NCI-H774 (cell line): ENCODE measurements around the gene PPP4R3B.
"Not testable (repeated sequence)": the region's sequence is repeated elsewhere in the genome, so short reads cannot be mapped to it uniquely, and the experiment has no call there.

Source experiments
- DNase-seq: peaks from one replicate; lab custom pipeline; 2025; lab: John Stamatoyannopoulos, UW

PPP4R3B gene

GRCh38 chr2:55595536-55595935 is 21.9 kb downstream of the PPP4R3B start:
- no peak for DNase-seq

GRCh38 chr2:55592130-55592529 is 25.3 kb downstream of the PPP4R3B start:
- DNase-seq = no peak

- no peak for DNase-seq
Measured at GRCh38 chr2:55590810-55591440, 26.5 kb downstream of the PPP4R3B start.

DNA sequence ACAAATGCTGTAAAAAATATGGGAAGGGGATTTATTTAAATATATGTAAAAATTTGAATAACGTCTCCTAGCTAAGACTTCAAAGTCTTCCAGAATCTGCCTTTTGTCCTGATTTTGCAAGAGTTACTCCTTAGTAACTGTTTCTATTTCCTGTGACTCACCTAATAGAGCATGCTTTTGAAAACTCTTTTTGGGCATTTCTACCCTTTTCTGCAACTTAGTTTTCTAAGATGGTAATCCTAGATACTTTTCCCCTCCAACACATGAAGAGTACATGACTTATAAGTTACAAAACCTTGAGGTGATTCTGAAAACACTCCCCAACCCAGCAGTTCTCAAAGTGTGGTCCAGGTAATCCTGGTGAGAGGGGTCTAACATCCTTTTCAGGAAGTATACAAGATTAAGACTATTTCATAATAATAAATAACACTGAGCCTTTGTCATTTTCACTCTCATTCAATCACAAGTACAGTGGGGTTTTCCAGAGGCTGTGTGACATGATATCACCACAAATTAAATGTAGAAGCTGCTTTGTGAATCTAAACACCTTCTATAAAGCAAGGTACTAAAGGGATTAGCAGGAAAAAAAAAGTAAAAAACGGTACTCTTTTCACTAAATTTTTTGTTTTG is 31.9 kb downstream of the PPP4R3B start:
- no peak for DNase-seq

DNA sequence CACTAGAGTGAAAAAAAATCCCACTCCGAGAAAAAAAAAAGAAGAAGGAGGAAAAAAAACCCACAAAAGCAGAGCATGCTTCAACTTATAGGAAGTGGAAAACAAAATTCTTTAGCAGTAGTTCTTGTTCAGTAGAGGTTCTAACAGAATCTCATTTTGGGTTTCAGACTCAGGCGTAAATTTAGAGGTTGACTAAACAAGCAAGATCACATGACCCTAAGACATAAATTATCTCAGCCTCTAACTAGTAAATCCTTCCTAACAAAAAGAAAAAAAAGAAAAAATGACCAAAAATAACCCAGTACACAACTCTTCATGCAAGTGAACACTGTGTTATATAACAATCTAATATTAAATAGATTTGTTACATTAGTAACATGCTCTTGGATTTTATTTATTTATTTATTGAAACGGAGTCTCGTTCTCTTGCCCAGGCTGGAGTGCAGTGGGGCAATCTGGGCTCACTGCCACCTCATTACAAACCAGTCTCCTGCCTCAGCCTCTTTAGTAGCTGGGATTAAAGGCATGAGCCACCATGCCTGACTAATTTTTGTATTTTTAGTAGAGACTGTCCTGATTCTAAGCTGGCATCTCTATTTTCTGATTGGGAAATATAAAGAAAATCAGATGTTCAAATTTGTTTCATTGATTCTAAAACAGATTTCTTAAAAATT is 35.4 kb downstream of the PPP4R3B start:
- DNase-seq = no peak

DNA sequence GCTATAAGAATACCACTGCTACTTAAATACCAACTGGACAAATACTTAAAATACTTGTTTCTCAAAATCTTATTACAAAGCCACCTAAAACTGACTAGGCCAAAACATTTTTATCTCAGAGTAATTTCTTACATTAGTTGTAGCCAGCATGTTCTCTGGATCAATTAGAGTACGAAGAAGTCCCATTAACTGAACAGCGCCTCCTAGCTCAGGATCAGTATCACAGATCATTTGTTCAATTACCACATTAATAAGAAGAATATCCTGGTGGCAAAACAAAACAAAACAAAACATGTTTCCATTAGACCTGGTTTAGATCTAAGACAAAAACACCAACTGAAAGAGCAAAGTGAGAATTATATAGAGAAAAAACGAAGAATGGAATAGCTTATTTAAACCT is 36.0 kb downstream of the PPP4R3B start:
- no peak for DNase-seq

DNA sequence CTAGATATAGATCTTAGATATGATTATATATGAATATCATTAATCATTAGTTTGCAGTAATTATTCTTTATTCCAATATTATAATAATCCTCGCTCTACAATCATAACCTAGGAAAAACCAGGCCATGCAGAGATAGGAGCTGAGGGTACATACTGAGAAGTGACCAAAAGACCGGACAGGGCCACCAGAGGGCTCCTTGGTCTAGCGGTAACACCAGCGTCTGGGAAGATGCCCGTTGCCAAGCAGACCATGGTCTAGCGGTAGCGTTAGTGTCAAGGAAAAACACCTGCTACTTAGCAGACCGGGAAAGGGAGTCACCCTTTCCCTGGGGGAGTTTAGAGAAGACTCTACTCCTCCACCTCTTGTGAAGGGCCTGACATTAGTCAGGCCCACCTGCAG is 48.4 kb downstream of the PPP4R3B start:
- not testable (repeated sequence) for DNase-seq

DNA sequence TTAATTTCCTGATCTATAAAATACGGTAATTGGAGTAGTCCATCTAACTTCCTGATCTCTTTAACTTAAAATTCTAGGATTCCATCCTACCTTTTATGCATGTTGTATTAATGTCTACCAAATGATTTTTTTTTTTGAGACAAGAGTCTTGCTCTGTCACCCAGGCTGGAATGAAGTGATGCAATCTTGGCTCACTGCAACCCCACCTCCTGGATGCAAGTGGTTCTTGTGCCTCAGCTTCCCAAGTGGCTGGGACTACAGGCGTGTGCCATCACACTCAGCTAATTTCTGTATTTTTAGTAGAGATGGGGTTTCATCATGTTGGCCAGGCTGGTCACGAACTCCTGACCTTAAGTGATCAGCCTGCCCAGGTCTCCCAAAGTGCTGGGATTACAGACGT is 50.1 kb downstream of the PPP4R3B start:
- no peak for DNase-seq

- no peak for DNase-seq
Measured at GRCh38 chr2:55565613-55566012, 51.8 kb downstream of the PPP4R3B start.

DNA sequence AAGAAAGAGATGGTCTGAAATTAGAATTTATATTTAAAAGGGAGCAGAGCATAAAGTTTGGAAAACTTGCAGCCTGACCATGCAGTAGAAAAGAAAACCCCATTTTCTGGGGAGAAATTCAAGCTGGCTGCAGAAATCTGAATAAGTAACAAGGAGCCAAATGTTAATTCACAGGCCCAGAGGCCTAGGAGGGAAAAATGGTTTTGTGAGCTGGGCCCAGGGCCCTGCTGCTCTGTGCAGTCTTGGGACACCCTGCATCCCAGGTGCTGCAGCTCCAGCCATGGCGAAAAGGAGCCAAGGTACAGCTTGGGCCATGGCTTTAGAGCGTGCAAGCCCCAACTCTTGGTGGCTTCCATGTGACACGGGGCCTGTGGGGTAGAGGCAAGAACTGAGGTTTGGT is 56.6 kb downstream of the PPP4R3B start:
- no peak for DNase-seq

- DNase-seq = no peak
Measured at GRCh38 chr2:55556809-55557208, 60.6 kb downstream of the PPP4R3B start.

DNA sequence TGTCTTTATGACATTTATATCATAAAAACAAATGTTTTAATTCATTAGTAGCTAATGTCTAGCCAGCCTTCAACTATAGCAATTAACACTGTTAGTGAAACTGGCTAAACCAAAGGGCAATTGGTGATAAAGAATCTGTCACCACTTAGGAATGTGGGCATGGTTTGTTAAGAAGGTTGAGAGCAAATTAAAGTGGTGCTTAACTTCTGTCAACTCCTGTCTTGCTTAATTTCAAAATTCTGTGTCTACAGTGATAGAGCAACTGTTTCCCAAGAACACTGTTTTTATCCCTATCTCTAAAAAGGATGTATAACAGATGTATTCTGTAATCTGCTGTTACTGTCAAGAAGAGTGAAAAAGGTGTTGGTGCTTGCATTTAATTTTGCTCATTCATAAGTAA is 61.4 kb downstream of the PPP4R3B start:
- no peak for DNase-seq

- no peak for DNase-seq
Measured at GRCh38 chr2:55553321-55553720, 64.1 kb downstream of the PPP4R3B start.

DNA sequence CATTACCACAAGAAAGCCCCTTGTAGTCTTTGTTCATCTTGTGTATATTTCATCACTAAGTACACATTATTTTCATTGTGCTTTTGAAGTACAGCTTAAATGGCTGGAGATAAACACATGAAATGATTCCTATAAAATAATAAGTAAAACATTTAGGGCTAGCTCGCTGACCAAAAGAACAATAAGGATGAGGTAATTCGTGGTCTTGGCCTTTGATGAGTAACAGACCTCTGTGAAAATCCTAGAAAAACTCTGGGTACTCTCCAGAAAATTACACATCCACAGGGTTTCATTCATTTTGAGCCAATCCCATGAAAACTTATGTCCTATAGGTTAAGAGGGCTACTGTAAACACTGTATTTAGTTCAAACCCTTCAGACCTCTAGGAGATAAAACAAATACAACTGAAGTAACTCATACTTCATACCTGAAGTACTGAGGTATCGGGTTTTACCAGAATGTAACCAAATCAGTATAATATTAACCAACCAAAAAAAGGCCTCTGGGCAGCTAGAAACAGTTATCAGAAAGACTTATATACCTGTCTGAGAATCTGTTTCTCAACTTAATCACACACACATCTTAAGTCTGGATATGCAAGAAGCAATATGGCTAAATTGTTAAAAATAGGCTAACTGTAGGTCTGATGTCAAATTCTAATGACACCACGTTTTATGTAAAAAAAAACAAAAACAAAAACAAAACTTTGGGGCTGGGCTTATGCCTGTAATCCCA is 66.9 kb downstream of the PPP4R3B start:
- DNase-seq = peak; percentile 5

DNA sequence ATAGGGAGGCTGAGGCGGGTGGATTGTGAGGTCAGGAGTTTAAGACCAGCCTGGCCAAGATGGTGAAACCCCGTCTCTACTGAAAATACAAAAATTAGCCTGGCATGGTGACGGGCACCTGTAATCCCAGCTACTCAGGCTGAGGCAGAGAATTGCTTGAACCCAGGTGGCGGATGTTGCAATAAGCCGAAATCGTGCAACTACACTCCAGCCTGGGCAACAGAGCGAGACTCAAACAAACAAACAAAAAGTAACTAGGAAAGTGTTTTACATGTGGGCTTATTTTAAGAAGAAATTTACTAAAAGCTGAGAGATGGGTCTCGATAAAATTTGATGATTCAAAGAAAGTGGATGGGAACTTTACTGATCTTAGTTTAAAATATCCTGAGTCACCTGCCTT is 69.7 kb downstream of the PPP4R3B start:
- not testable (repeated sequence) for DNase-seq

DNA sequence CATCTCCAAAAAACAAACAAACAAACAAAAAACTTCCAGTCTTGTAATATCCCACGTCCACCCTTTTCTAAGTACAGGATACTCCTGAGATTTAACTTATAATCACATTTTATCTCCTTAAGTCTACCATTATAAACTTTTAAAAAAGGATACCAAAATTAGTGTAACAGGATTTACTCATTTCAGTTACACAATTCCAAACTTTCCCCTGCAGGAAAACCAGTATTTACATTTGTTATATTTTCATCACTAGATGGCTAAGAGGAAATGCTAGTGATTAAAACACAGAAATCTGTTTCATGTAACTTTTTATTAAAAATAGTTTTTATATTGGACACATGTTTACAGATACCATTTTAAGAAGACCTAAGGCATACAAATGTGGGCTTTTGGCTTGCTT is 70.4 kb downstream of the PPP4R3B start:
- DNase-seq = no peak

DNA sequence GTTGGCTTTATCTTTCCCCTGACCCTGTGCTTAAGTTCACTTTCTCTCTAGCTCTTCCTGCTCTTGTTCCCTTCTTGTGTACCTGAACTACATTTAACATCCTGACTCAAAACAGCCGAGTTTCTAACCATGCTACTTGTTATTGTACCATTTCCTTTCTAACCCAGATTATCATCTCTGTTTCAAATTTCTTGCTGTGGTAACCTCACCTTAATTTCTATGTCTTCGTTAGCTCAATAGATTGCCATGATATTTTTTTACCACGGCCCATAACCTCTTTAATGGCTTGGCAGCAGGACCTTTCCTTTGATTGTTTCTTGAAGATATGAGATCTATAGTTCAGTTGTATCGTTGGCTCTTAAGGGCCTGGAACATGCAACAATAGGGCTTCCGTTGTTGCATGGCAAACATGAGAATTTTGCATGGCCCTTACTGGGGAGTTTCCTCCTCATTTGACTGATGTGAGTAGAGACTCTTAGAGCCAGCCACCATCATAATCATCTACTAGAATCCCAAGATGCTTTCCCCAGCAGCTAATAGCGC is 86.8 kb downstream of the PPP4R3B start:
- no peak for DNase-seq

DNA sequence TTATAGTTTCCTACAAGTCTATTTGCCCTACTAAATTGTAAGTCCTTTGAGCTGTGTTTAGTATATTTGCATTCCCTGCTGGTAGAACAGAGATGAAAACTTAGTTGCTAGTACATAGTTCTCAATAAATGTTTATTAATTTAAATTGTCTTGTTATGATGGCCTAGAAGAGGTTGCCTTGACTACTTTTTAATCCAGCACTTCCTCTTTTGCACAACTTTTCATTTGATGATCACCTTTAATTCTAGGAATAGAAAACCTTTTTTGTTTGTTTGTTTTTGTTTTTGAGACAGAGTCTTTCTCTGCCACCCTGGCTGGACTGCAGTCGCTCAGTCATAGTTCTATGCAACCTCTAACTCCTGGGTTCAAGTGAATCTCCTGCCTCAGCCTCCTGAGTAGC is 91.2 kb downstream of the PPP4R3B start:
- DNase-seq = no peak

- DNase-seq = no peak
Measured at GRCh38 chr2:55524884-55525437, 92.5 kb downstream of the PPP4R3B start.

DNA sequence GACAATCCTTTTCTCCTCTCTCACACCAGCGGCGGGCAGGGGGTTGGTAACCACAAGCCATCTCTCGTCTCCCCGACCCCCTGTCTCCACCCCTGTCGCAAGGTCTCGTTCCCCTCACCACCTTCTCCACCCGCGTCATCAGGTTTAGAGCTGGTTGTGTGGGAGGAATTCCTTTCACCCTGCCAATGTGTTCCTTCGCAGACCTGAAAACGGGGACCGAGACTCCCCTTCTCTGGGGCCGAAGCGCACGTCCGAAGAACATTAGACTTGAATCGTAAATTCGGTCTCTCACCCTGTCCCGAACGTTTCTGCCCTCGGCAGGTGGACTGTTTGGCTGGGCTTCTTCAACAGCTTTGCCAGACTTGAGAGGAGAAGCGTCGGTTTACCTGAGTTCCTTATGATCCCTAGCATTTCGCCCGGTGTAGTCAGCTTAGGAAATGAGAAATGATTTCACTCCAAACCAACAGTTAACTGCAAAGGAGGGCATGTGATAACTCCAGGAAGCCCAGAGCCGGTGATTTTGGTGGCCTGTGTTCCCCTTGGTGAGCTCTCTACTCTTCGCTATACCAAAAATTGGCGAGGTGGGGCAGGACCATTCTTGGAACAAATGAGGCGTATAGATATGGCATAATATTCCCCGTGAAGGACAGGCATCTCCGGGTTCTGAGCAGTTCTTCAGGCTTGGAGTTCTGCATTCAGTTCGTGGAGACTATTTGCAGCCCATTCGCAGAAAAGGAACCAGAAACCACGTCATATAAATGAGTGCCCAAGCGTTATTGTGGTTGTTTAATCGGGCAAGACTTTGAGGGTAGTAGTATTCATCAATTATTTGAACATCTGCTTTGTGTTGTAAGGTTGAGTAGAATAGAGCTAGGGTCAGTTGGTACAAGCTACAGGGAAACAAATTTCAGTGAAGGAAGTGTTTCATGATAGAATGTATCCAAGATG is 97.2 kb downstream of the PPP4R3B start:
- peak; percentile 23 for DNase-seq

GRCh38 chr2:55518841-55519165 is 98.6 kb downstream of the PPP4R3B start:
- peak; percentile 20 for DNase-seq
